HG03103 (cell line): ENCODE data around the gene LEPROT.

Source experiments
- ATAC-seq: cut with Tn5 transposase; IDR thresholded peaks from one replicate; pipeline ENCODE4 v1.9.1; 2021; ENCODE audit warnings: low read depth; ENCODE audit not compliant: unreplicated experiment

The LEPROT gene

DNA sequence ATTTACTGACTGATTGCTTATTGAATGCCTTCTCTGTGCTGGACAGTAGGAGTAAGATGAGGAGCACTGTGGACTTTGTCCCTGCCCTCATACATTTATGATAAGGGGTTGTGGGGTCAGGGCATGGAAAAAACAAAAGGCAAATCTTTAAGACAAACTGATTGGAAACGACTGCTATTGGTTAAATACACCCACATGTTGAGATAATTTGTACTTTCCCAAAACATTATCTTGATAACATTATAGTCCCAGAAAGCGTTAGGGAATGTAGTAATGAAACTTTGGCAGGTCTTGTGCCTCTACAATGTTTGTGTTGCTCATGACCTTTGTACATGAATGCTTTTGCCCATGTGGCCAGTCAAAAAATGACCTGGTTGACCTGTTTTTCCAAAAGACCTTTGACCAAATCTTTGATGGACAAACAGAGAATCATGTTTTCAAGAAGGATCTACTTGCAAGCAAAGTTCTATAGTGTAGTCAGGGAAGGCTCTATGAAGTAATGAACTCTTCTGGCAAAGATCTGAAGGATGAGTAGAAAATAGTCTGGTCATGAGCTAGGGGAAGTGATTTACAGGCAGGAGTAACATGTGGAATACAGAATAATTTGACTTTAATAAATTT lies 50.9 kb downstream of the LEPROT start:
- no peak for ATAC-seq

DNA sequence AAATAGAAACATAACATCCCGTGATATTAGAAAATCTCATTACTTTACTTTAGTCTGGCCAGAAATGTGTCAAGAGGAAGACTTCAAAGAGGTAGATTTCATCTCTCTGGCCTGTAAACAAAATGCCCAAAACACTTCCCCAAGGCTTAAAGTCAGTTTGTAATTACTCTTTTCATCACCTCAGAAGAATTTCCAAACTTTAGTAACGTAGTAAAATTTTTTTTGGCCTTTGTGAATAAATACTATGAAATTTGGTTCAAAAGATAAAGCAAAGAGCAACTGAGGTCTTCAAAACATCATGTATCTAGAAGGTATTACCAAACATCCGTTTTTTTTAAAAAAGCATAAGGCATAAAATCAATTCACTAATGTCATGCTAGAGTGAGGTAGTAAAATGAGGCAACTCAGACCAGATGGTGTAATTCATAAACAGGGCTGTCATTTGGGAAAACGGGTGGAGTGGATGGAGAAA lies 51.4 kb downstream of the LEPROT start:
- no peak for ATAC-seq

DNA sequence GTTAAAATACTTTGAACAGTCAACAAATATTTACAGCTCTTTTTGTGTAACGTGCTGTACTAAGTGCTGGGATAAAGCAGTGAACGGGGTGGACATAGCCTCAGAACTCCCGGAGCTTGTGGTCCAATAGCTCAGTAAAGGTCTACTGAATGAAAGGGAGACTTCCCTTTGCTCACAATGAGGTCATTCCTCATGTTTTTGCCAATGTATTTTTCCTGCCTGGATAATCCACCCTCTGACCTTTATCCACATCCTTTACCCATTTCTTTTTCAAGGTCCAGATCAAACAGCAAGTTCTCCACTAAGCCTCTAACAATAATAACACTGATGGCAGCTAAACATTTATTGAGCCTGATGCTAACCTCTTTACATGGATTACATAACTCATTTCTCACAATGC lies 55.9 kb downstream of the LEPROT start:
- ATAC-seq: no peak

DNA sequence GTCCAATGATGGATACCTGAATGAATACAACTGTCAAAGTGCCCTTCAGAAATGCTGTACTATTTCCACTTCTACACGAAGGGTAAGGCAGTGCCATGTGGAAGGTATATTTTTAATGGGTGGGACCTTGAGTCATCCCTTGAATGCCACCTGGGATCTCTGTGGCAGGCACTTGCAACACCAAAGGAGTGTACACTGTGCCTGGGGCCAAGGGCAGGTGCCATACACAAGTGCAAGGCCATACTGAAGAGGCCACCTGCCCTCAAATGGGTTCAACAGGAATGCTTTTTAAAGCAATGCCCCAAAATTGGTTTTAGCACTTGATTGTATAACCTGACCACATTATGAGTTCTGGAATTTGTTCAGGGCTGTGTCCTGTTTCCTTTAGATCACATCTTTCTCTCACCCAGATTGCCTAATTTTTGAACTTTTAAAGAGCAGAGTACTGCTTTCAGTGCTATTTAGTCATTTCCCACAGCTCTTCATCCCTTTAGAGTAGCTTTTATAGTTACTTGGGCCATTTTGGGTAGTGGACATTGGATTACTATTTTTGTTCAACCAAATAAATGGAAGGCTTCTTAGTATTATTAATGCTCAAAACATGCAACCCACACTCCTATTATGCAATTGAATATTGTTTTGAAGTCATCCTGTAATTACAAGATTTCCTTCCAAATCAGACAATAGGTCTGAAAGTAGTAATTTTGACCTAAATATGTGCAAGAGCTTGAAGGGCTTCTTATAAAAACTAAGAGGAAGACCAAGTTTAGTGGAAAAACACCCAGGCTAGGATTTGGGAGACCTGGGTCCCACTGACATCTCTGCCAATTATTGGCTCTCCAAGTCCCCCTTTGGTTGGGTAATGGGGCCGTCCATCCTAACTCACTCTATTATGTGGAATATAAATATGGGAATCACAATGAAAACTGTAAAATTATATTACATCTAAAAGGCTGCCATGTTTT lies 57.2 kb downstream of the LEPROT start:
- ATAC-seq: no peak

DNA sequence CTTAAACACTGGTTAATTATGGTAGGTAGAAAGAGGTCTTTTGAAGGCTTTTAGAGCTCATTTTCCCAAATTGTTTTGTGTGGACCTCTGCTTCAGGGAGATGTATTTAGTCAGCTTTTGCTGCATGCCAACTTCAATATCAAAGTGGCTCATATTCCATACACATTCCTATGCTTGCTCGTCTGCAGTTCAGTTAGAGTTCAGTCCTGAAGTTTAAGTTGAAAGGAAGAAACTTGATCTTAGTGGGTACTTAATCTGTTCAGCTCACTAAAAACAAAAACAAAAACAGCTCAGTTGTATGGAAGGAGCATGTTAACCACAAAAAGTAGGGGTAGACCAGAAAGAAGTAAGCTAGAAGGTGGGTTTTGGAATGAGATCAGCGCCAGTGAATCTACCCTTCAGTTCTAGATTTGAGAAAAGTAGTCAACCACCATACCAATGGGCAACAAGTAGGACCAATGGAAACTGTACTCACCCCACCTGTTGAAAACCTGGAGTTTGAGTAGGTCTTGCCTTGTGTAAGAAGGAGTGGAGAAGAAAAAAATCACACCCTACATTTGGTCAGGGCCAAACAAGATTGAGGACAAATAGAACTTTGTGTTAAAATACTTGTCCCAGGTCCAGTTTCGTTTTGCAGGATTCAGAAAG lies 58.0 kb downstream of the LEPROT start:
- ATAC-seq: no peak

DNA sequence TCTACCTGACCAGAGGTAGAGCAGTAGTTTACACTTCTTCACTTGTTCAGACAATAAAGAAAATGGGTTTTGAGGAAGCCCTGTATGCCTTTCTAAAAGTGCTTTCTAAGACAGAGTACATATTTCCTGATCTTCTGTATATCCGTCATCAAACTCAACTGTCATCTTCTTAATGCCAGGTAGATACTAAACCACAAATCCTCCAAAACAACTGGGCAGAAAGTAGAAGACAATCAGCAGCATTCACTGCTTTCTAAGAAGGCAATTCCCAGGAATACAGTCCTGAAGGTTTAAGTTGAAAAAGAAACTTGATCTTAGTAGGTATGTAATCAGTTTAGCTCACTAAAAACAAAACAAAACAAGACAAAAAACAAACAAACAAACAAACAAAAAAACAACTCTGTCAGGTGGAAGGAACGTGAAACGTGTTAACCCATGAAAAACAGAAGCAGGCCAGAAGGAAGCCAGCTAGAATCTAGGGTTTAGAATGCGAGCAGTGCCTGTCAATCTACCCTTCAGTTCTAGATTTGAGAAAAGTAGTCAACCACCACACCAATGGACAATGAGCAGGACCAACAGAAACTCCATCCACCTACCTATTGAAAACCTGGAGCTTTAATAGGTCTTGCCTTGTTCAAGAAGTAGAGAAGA lies 59.2 kb downstream of the LEPROT start:
- ATAC-seq: no peak

DNA sequence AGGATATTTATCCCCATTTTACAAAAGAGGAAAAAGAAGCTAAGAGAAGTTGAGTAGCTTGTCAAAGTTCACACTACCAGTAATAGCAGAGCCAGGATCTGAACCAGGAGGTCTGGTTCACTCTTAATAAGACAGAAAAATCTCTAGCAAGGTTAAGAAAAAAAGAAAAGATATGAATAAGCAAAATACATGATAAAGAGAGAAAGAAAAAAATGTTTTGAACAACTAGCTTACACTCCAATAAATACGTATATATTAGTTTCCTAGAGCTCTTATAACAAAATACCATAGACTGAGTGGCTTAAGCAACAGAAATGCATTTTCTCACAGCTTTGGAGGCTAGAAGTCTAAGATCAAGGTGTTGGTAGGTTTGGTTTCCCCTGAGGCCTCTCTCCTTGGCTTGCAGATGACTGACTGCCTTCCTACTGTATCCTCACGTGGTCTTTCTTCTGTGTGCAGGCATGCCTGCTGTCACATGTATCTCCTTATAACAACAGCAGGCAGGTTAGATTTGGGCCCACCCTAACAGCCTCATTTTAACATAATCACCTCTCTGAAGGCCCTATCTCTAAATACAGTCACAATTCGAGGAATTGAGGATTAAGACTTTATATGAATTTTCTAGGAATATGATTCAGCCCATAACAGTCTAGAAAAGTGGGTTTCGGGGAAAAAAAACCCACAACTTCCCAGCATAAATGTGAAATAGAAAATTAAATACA lies 60.4 kb downstream of the LEPROT start:
- no peak for ATAC-seq

DNA sequence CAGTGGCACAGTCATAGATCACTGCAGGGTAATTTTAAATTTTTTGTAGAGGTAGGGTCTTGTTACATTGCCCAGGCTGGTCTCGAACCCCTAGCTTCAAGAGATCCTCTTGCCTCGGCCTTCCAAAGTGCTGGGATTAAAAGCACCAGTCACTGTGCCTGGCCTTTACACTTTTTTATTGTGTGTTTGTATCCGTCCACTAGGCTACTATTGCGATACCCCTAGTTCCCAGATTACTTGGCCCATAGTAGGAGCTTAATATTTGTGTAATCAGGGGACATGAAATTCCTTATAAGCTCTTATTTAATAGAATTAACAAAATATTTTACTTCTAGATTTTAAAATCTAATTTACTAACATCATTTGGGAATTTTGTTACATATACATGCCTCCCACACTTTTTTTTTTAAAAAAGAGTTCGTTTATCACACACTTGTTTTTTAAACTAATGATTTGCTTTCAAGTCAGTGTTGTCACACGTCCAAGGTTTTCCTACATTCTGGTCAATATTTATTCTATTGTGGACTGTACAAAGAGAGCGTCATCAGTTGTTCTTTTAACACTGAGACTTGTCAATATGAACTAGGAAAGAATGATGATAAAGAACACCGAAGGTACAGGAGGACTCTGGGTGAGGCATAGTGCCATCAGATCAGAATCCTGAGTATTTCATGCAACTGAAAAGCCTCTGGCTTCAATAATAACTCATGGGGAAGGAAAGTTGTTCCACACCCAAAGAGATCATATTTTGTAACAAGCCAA lies 63.7 kb downstream of the LEPROT start:
- ATAC-seq: no peak
